Stimulated activated CD8-positive, alpha-beta memory T cell treated with anti-CD3 and anti-CD28 coated beads, Interleukin-4, amount 100 ng/mL, for 48 hours (primary cell): ENCODE data around the gene ELN.
"Not testable (repeated sequence)": the region's sequence is repeated elsewhere in the genome, so short reads cannot be mapped to it uniquely, and the experiment has no call there.

Experiments used
- DNase-seq: peaks from one replicate; pipeline ENCODE4 v3.0.0-alpha.2; 2020

The ELN gene

GRCh38 chr7:74044366-74045350 lies 16.7 kb downstream of the ELN start:
- DNase-seq, result no peak

- DNase-seq, result not testable (repeated sequence)
Measured at GRCh38 chr7:74046581-74046980, 18.6 kb downstream of the ELN start.

- DNase-seq, result no peak
Measured at GRCh38 chr7:74047804-74048380, 19.9 kb downstream of the ELN start.

- DNase-seq, result no peak
Measured at GRCh38 chr7:74048999-74049599, 21.1 kb downstream of the ELN start.

GRCh38 chr7:74049997-74050798 lies 22.2 kb downstream of the ELN start:
- no peak for DNase-seq

- no peak for DNase-seq
Measured at GRCh38 chr7:74051193-74051592, 23.2 kb downstream of the ELN start.

- peak; percentile 39 for DNase-seq
Measured at GRCh38 chr7:74051629-74052410, 23.8 kb downstream of the ELN start.

GRCh38 chr7:74052628-74053027 lies 24.7 kb downstream of the ELN start:
- no peak for DNase-seq

GRCh38 chr7:74053589-74054186 lies 25.7 kb downstream of the ELN start:
- no peak for DNase-seq

- no peak for DNase-seq
Measured at GRCh38 chr7:74056096-74056915, 28.3 kb downstream of the ELN start.

- no peak for DNase-seq
Measured at GRCh38 chr7:74057216-74057925, 29.4 kb downstream of the ELN start.

GRCh38 chr7:74057987-74058386 lies 30.0 kb downstream of the ELN start:
- no peak for DNase-seq

- DNase-seq, result no peak
Measured at GRCh38 chr7:74058486-74058885, 30.5 kb downstream of the ELN start.

- DNase-seq, result no peak
Measured at GRCh38 chr7:74059037-74059436, 31.1 kb downstream of the ELN start.

GRCh38 chr7:74059681-74060588 lies 32.0 kb downstream of the ELN start:
- no peak for DNase-seq

GRCh38 chr7:74061840-74062539 lies 34.0 kb downstream of the ELN start:
- DNase-seq, result peak; percentile 71

GRCh38 chr7:74063223-74063641 lies 35.3 kb downstream of the ELN start:
- no peak for DNase-seq

- DNase-seq, result no peak
Measured at GRCh38 chr7:74063646-74064045, 35.7 kb downstream of the ELN start.
